ENCODE measurements around the gene NSMF.

NSMF gene

GRCh38 chr9:137444106-137444790 is 14.9 kb downstream of the NSMF start:
- DNase-seq, result no peak

GRCh38 chr9:137441935-137442321 is 17.2 kb downstream of the NSMF start:
- no peak for DNase-seq

- DNase-seq, result no peak
Measured at GRCh38 chr9:137441289-137441934, 17.7 kb downstream of the NSMF start, which contains the start of gene ENTPD8. Gene ENTPD8, minus strand, starts transcription at chr9:137441357. Its CDS starts 3,072 bp downstream, at chr9:137438285.

GRCh38 chr9:137439158-137439714 is 19.9 kb downstream of the NSMF start:
- no peak for DNase-seq

- DNase-seq, result no peak
Measured at GRCh38 chr9:137438591-137439157, 20.5 kb downstream of the NSMF start.

- DNase-seq, result no peak
Measured at GRCh38 chr9:137437691-137438590, 21.2 kb downstream of the NSMF start.

GRCh38 chr9:137436761-137437600 is 22.2 kb downstream of the NSMF start:
- DNase-seq, result no peak

GRCh38 chr9:137435980-137436760 is 23.0 kb downstream of the NSMF start:
- no peak for DNase-seq

GRCh38 chr9:137435381-137435891 is 23.7 kb downstream of the NSMF start:
- no peak for DNase-seq

- no peak for DNase-seq
Measured at GRCh38 chr9:137434498-137435380, 24.4 kb downstream of the NSMF start.

- no peak for DNase-seq
Measured at GRCh38 chr9:137433916-137434431, 25.2 kb downstream of the NSMF start.

- DNase-seq, result no peak
Measured at GRCh38 chr9:137433349-137433915, 25.7 kb downstream of the NSMF start.

GRCh38 chr9:137432687-137433348 is 26.3 kb downstream of the NSMF start:
- no peak for DNase-seq

GRCh38 chr9:137431416-137431931 is 27.7 kb downstream of the NSMF start:
- DNase-seq, result no peak

GRCh38 chr9:137430723-137431415 is 28.3 kb downstream of the NSMF start:
- no peak for DNase-seq

- no peak for DNase-seq
Measured at GRCh38 chr9:137429974-137430722, 29.0 kb downstream of the NSMF start.

- no peak for DNase-seq
Measured at GRCh38 chr9:137429546-137429890, 29.6 kb downstream of the NSMF start.
